Measurements from ENCODE around the gene TSHZ1.

The TSHZ1 gene

DNA sequence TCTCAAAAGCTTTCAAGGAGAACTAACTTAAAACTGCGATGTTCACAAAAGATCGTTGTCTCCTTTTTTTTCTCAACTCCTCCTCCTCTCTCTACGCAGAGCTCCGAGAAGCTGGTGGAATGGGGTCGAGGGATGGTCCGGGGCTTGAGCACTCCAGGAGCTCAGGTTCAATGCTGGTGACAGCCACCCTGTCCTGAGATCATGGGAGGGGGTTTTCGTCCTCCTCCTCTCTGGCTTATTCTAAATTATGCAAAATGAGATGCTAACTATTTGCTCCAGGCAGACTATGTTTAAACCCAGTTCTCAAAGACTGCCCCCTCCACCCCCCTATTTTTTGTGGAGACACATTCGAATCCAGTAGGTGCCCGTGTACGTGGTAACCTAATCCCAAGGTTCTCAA is 11.8 kb downstream of the TSHZ1 start:
- DNase-seq, result no peak

DNA sequence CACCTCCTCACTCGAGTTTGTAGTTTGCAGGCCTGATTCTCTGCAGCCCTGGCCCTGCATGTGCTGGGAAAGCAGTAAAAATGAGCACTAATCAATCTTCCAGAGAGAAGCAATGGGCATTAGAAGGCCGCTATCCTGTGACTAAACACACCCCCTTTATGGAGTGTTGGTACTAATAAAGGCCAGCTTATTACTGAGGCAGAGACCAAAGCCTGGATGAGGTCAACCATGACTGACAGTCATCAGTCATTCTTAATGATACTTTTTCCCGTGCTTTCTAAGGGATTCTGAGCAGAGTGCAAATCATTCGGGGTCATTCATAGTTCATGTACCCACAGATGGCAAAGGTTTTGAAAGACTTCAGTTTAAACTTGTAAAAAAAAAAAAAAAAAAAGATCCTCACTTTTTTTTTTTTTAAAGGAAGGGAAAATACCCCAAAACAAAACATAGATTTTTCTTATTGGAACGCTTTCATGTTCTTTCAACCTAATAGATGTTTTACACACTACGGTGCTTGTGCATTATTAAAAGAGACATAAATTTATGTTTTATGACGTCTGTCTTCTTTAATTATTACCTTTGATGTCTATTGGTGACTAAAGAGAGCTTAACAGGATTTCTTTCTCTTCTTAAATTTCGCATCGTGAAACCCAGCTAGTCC is 13.2 kb downstream of the TSHZ1 start:
- no peak for DNase-seq

DNA sequence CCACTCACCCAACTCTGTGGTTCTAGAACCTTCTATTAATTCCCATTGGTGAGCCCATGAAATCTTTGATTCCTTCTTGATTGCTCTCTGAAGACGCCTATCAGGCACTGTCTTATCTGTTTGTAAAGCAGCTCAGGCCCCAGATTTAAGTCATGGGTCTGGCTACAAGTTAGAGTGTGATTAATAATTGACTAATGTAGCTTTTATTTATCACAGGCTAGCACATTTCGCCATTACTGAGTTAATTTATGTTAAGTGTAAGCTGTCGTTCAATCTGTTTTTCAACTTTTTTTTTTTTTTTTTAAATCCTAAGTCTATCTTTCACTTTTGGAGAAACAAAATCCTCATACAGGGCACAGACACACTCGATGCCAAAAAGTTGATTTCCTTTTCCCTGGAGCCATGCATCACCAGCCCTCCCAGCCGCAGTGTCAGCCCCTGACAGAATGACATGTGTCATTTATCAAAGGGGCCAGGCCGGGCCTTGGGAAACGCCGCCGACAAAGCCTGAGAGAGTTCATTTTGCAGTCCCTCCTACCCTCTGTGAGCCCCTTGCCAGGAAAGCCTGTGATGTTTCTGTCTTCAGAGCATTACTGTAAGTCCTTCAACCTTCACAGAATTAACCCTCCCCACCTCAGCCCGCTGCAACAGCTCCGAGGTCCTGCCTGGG is 15.8 kb downstream of the TSHZ1 start:
- no peak for DNase-seq

DNA sequence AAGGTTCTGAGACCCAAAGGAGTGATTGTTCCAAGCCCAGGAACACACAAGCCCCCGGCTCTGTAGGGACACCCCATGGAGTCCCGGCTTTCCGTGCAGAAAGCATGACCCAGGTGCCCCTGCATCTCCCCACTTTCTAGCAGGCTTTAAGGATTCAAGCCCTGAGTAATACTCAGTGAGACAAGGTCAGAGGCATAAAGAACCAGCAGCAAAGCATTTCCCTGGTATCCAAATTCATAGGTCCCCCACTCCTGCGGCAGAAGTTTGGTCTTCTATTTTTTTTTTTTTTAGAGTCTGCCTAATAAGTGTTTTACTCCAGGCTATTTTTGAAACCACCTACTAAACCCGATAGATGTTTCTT is 16.3 kb downstream of the TSHZ1 start:
- no peak for DNase-seq

DNA sequence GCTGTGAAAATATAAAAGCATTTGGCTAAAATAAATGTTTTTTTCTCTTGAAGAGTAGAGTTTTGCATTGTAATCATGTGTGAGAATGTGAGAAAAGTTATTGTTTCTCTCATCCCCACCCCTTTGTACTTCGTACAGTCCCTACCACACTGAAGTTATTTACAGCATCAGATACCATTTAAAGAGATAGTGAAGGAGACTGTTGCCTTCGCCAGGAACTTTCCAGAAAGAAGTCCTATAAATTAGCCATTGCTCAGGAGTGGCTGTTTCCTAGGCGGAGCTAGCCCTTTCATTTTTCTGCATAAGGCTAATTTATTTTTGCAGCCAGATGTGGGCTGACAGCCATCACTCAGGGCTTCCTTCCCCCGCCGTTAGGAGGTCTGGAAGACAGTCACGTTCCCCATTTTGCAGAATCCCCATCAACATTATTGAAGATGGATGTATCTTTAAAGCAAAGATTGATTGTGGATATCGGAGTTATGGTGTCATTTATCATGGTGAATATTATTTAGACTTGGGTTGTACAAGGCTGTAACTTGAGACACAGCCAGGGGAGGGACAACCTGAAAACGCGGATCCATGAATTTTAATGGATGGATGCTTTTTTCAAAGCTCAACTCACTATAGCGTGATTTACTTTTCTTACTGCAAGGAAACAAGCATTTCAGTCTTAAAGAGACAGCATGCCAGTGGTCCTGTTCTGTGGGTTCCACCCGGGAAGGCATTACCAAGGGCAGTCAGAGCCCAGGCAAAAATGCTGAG is 17.1 kb downstream of the TSHZ1 start:
- DNase-seq, result no peak

DNA sequence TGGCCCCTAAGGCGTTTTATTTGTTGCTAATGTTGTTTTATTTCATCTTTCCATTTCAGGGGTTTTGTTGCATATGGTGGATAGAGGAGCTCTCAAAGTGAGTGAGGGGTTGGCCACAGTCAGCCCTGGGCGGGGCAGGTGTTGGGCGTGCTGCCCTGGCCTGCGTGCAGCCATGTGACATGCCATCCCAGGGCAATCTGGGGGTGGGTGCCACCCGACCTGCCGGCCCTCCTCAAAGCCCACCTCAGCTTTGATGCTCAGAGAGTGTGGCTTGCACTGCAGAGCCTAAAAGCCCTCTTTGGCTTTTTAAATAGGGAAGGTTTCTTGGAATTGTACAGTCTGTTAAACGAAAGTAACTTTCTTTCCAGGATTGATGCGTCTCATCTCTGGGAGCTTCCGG is 18.4 kb downstream of the TSHZ1 start:
- DNase-seq, result no peak

DNA sequence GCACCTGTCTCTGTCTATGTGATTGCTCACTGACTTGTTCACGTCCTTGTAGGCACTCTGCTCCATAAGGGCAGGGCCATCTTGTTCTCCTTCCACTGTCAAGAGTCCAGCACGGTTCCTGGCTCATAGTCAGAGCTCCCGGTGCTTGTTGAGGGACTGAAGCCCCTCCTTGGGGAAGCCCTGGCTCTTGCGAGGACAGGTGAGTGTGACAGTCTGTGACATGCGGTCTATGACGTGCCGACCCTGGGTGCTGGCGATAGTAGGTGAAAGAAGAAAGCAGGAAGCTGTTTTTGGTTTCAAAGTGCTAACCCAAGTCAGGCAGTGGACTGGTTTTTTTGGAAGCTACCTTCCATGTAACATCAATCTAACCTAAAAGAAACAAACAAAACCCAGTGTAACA is 18.8 kb downstream of the TSHZ1 start:
- no peak for DNase-seq

DNA sequence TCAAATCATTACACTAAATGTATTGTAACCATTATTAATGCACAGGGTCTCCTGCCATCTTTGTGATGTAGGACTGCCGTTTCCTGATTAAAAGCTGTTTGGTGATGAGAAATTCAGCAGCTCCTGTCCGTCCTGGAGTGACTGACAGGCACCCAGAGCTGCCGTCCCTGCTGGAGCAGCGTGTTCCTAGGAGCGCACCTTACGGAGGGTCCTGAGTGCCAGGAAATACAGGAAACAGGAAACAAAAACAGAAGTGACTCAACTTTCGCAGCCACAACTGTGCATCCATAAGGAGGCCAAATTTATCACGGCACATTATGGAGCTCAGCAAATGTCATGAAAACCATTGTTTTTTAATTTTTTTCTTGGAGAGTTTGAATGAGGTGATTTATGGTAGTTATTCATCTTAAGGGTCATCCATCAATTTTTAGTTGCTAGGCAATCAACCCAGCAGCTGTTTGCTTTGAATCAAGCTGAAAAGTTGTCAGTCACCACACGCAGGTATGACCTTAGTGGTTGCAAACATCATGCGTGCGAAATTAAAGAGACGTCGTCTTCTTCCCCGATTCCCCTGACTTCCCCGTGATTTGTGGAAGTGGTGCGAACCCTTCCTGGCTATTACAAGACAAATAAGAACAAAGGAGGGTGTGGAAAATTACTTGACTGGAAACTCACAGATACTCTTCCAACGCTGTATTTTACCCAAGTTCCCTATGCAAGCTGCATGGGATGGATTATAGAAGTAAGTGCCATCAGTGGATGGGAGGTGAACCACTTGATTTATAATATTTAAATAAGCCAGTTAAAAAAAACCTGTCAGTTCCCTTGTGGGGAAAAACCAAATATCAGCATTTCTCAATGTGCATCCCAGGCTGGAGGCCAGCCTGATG is 19.8 kb downstream of the TSHZ1 start:
- no peak for DNase-seq

DNA sequence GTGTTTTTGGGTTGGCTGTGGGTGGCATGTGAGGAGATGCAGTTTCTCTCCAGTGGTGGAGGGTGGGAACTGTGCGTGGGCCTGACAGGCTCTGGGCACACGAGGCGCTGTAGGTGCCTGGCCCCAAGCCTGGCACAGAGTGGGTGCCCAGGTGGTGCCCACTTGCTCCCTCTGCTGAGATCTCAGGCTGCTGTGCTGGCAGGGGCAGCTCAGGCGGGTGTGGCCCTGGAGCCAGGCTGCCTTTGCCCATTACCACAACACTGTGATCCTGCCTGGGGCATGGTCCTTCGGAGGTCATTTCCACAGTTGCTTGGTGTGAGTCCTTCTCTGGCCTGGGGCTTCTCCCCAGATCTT is 20.4 kb downstream of the TSHZ1 start:
- no peak for DNase-seq

DNA sequence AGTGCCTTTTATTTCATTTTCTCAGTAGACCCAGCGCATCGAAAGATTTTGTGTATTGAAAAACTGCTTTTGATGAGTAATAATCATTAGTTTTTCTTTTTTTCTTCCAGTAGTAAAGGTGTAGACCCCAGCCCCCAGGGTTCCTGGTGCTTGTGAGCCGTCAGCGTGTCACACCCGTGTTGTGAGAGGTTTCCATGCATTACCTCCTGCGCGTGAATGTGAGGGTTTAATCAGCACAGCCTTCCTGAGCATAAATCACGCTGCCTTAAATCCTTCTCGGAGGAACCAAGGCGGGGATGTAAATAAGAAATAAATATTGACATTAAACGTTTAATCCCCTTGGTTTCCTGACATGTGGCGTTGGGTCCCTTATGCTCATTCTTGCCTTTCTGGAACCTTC is 24.3 kb downstream of the TSHZ1 start:
- DNase-seq, result no peak

DNA sequence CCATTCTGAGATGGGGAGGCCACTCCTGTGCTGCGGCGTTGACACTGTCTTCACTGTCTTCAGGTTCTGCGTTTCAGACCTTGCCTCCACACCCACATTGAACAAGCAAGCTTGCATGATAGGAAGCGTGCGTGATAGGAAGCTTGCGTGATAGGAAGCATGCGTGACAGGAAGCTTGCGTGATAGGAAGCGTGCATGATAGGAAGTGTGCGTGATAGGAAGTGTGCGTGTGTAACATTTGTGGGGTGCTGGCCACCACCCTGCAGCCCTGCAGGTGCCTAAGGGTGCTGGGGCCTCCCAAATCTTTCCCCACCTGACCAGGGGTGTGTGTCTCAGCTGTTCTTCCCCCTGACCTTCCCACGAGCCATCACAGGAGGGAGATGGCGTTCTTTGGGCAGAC is 25.3 kb downstream of the TSHZ1 start:
- DNase-seq, result no peak

DNA sequence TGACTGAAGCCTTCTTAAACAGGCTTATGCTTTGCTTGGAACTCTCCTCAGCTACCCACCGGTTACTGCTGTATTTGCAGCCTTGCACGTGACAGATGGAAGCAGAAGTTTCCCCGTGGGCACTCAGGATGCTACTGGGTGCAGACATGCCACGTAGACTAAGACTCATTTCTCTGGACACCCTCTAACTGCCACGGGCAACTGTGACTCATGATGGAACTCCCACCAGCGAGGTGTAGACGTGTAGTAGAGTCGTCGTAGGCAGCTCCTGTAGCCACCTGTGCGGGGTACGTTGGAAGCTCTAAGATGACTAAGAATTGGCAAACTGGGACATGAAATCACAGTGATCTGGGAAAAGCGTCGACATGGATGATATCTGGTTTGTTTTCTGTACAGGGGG is 27.5 kb downstream of the TSHZ1 start:
- no peak for DNase-seq

DNA sequence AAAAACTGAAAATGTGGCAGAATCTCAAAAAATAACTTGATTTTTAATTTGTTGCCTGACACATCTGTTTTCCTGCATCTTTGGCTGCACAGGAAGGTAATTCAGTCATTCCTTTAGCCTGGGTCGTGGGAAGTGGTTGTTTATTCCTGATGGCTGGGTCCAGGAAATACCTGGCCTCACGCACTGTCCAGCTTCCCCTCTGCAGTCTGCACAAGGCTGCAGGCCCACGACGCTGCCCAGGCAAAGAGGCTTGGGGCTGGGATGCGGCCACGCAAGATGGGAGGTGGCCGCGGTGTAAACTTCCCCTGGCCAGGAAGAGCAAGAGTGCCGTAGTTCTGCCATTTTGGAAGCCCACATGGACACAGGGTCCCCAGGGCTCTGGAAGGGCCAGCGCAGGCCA is 28.2 kb downstream of the TSHZ1 start:
- no peak for DNase-seq

DNA sequence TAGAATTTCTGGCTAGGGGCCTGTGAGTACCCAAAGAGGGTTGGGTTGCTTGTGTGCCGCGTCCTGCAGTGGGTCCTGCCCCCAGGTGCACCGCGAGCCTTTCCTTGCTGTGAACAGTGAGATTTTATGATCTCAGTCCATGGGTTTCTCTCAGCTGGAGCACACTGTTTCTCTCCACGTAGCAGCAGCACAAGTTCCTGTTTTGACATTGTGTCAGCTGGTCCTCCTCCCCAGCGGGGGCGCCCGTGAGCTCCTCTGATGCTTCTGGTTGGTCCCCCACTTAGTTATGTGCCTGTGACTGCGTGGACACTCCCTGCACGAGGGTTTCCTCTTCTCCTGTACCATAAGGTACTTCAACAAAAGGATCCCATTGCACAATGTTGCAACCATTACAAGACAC is 29.8 kb downstream of the TSHZ1 start:
- no peak for DNase-seq

DNA sequence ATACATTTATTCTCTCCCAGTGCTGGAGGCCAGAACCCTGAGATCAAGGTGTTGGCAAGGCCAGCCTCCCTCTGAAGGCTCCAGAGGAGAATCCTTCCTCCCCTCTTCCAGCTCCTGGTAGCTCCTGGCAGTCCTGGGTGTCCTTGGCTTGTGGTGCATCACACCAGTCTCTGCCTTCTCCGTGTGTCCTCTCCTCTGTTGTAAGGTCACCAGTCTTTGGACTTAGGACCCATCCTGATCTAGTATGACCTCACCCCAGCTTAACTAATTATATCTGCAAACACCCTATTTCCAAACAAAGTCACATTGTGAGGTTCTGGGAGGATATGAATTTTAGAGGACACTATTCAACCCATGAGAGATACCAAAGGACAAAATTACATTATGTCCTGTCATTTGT is 31.1 kb downstream of the TSHZ1 start:
- no peak for DNase-seq

DNA sequence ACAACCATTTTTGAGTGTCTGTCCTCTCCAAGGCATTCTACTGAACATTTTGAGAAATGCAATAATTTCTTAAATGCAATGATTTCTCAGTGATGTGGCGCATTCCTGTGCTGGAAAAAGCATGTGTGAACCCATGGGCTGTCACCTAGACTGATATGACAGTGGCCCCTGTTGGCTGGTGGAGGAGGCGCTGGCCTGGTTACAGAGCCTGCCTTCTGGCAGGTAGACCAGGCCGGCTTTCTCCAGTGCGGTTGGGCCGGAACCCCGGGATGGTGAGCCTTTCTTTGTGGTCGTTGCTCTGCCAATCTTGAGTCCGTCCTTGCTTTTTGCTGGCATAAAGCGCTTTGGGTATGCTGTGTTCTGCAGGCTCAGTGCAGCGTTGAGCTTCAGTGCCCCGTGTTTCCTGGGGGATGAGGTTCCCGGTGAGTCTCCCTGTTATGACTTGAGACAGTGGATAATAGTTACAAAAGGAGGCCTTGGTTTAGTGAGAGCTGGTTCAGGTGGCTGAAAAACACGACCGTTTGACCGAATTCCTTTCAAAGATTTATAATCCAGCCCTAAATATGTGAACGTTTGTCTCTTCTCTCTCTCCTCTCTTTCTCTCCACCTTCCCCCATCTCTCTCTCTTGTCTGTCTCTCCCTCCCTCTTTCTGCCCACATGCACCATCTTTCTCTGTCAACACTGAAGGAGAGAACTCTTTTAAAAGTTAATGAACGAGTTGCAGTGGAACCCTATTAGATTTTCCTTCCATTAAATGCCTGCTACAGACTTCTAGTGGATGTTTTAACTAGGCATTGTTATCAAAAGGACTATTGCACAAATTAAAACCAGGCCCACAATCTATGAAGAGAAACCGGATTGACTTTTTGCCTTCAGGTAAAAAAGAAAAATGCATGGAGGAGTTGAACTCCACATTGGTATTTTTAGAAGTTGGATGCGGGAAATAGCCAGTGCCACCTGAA is 34.0 kb downstream of the TSHZ1 start:
- DNase-seq, result no peak

DNA sequence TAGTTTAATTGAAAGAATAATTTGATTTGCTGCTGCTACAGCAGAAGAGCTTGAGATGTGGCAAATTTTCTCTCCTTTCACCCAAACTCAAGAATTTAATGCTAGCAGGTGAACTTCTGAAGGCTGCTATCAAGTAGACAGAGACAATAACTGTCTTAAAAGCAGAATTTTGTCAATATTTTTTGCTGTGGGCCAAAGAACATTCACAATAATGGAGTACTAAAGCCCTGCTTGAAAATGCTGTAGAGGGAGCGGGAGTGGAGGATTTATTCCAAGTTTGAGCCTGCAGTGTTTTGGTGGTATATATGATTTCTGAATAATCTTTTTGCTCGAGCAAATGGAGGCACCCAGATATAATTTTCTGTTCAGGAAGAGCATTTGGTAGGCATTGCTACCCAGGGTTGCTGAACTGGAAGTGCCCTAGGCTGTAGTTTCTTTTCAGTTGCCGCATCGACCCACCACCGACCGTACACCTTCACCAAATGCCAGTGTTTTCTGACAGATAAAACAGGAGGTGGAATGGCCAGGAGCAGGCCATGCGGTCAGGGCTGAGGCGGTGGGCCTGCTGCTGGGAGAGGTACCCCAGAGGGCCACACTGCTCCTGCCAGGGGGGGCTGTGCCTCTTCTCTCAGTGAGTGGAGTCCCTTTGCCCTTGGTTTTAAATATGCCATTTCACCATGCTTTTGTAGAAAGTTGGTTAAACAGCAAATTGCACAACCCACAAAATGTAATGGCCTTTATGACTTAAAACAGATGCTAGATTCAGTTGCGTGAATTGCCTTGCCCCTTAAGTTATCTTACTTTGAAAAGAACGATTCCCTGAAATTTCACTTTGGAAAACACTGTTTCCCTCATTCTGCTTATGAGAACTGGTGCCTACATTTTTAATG is 36.4 kb downstream of the TSHZ1 start:
- no peak for DNase-seq

DNA sequence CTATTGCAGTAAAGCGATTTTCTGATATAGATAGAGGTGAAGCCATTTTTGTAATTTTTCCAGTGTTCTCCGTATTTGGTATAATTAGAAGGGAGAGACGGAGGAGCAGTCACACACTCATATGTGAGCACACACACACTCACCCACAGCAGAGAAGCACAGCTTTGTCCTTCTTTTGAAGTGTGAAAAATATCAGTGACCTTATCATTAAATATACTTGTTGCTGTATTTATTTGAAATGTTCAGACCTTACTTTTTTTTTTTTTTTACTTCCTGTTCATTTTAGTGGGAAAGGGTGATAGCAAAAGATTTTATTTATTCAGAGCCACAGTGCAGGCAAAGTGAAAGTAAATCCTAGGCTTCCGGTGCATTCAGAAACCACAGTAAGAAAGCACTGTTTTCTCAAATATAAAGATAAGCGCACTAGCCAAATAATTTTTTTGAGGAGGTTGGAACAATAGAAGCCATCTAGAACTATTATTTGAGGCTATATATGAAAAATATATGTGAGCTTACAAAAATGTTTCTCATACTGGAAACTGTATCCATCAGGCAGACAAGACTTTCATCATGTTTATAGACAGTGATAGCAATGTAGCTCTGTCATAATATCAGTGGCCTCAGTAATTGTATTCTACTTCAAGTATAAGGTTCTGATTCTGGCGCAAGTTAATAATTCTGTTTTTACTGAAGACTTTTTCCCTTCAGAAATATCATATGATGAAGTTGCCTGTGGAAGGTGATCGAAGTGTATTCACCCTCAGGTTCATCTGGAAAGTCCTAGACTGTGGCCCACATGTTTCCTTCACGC is 37.2 kb downstream of the TSHZ1 start:
- DNase-seq, result no peak

DNA sequence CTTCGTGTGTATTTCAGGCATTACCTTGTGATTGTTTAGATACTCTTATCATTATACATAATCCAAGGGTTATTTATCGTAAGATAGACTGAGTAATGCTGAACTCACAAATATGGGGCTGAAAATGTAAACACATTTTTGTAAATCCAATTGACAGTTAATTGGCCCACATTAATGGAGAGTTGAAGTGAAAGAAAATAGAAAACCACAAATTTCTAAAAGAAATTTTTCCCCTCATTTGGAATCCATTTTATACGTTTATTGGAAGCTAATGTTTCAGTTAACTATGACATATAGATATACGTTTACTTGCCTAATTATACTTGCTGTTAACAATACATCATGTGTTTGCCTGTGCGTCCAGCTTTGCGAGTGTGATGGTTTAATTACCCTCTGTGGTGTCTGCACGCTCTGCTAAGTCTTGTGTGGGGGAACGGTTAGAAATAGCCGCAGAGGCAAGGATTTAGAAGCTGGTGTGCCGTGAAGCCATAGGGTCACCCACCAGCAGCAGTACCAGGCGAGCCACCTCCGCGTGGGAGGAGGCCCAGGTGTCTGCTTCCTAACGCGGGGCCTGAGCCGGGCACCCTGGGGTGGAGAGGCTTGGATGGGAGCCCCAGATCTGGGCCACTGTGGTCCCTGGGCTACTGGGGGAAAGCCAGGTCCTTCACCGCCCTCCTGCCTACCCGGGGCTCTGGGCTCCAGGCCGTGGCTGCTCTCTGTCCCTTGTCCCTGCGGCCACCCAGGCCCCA is 38.0 kb downstream of the TSHZ1 start:
- no peak for DNase-seq

DNA sequence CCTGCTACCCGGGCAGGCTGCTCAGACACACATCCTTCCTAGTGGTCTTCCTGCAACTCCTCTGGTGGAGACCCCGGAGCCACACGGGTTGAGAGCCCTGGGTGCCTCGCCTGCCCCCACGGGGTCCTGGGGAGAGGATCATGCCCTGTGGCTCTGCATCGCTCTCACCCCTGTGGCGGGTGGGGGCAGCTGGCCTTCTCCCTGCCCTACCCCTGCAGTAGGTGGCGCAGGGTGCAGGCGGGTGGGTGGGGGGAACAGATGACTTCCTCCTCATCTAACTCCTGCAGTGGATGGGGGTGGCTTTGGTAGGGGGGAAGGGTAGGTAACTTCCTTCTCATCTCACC is 38.5 kb downstream of the TSHZ1 start:
- DNase-seq, result no peak

All from activated CD4-positive, alpha-beta T cell treated with anti-CD3 and anti-CD28 coated beads for 1 hour (primary cell).